ENCODE data around the gene REEP5. TPM values are rescaled to one million over a fixed set of nuclear protein-coding genes. Genes with fewer than 3 reads are reported as not detected.

Gene REEP5
- total and polyA plus RNA-seq, 2 of the 13 experiments (the other 11 are each of a cell fraction or from before 2014, with no cell fraction given) = 49.4 to 239 TPM

GRCh38 chr5:112940670-112941069, 18.6 kb upstream of the REEP5 start:
- ChIA-PET CTCF (ENCODE audit: low intra/inter-chr PET ratio, low total read pairs) (no interaction called here), POLR2A (interaction anchor here (0.6 kb wide), 1 partner anchor 36 kb away, joined by 3 read pairs; the partner anchor contains the start of gene DCP2)
- no peak overlapping the region for H3K9ac ChIP-seq (ENCODE audit: insufficient read depth, low read depth, low read length)
- H3K4me1 ChIP-seq (ENCODE audit: insufficient read depth, low read length) = no peaks in the 10 kb centered on the region
- H2AFZ ChIP-seq (ENCODE audit: low read length) = no peak overlapping the region
- H4K20me1 ChIP-seq (ENCODE audit: insufficient read depth, low read length) = no peaks in the 10 kb centered on the region
- DNase-seq (ENCODE audit: low spot score) (no peak), ATAC-seq (no peak), FAIRE-seq (no peak)
- WGBS (ENCODE audit: low lambda C conversion rate) = 48% methylated on average over 2 of the region's 2 CpGs
- TF ChIP-seq MAFK (conservative IDR thresholded peaks at IDR 0.05 in 1 of 2, IDR thresholded peaks at IDR 0.05 in 1 of 2; ENCODE audit: low read length in 2 of 2) (peak; percentile 61 to 86), MAFF (IDR thresholded peaks at IDR 0.05; ENCODE audit: low read depth, low read length) (peak; percentile 78), KLF16 (CRISPR knock-in tag; IDR thresholded peaks at IDR 0.05) (no peak)
- no TSS peak for BruUV-seq (replicated peaks)
- H3K27me3 ChIP-seq (ENCODE audit: control insufficient read depth in 1 of 2, insufficient read depth in 2 of 2, low read length in 2 of 2) = no peaks in the 10 kb centered on the region
- no peak overlapping the region for H3K4me3 ChIP-seq (replicated peaks in 1 of 3; ENCODE audit: insufficient read depth in 1 of 3, low read depth in 2 of 3, low read length in 3 of 3)
- H3K36me3 ChIP-seq (replicated peaks in 1 of 2; ENCODE audit: control insufficient read depth in 1 of 2, insufficient read depth in 2 of 2, low read length in 2 of 2) = no peaks in the 10 kb centered on the region
- no peak overlapping the region for H3K4me2 ChIP-seq (ENCODE audit: low read depth, low read length)
- H3K79me2 ChIP-seq (ENCODE audit: insufficient read depth, low read length) = no peaks in the 10 kb centered on the region
- intact Hi-C loops (cut with micrococcal nuclease; ENCODE audit: unreplicated experiment) (no loop called here), in situ Hi-C loops (cut with HindIII; ENCODE audit: extremely low pct_ligation_motif_present, low pct_unique_long_range_greater_than_20kb) (no loop called here)
- no peaks in the 10 kb centered on the region for H3K9me3 ChIP-seq (ENCODE audit: low read length)
- no peak overlapping the region for H3K27ac ChIP-seq (ENCODE audit: extremely low read length, insufficient read depth, low read length)

- 45% methylated on average over 8 of the region's 8 CpGs for WGBS (ENCODE audit: low lambda C conversion rate)
- H3K4me2 ChIP-seq (ENCODE audit: low read depth, low read length) = 0 out of 2 replicates have a peak overlapping the region, but pooled peaks have one; percentile 39
- TF ChIP-seq PLRG1 (conservative IDR thresholded peaks at IDR 0.05) = no peak
- TF ChIP-seq ZNF34 (CRISPR knock-in tag; IDR thresholded peaks at IDR 0.05; ENCODE audit: borderline replicate concordance) = no peak
- no peak for TF ChIP-seq SALL1 (CRISPR knock-in tag; IDR thresholded peaks at IDR 0.05)
- no peak for TF ChIP-seq SMARCC2 (IDR thresholded peaks at IDR 0.05)
- TF ChIP-seq IRX3 (CRISPR knock-in tag; IDR thresholded peaks at IDR 0.05; ENCODE audit: borderline replicate concordance, low read depth) = no peak
- TF ChIP-seq CBX2 (IDR thresholded peaks at IDR 0.05; ENCODE audit: low read depth, low read length) = no peak
- no peak for TF ChIP-seq CBX2 (CRISPR knock-in tag; IDR thresholded peaks at IDR 0.05; ENCODE audit: low read depth)
- TF ChIP-seq POLR2AphosphoS2 (IDR thresholded peaks at IDR 0.05; ENCODE audit: low read depth, low read length) = no peak
- H3K27me3 ChIP-seq (ENCODE audit: control insufficient read depth in 1 of 2, insufficient read depth in 2 of 2, low read length in 2 of 2) = no peaks in the 10 kb centered on the region
- no peak overlapping the region for H2AFZ ChIP-seq (ENCODE audit: low read length)
- FAIRE-seq (no peak), ATAC-seq (no peak), DNase-seq (ENCODE audit: low spot score) (no peak)
- no peak overlapping the region for H3K9ac ChIP-seq (ENCODE audit: insufficient read depth, low read depth, low read length)
- H3K79me2 ChIP-seq (ENCODE audit: insufficient read depth, low read length) = no peaks in the 10 kb centered on the region
- H3K9me3 ChIP-seq (ENCODE audit: low read length) = no peaks in the 10 kb centered on the region
- ChIA-PET CTCF (ENCODE audit: low intra/inter-chr PET ratio, low total read pairs) (no interaction called here), POLR2A (no interaction called here)
- intact Hi-C loops (cut with micrococcal nuclease; ENCODE audit: unreplicated experiment) (no loop called here), in situ Hi-C loops (cut with HindIII; ENCODE audit: extremely low pct_ligation_motif_present, low pct_unique_long_range_greater_than_20kb) (no loop called here)
- BruUV-seq (replicated peaks) = no TSS peak
- no peaks in the 10 kb centered on the region for H3K36me3 ChIP-seq (replicated peaks in 1 of 2; ENCODE audit: control insufficient read depth in 1 of 2, insufficient read depth in 2 of 2, low read length in 2 of 2)
- H3K4me1 ChIP-seq (ENCODE audit: insufficient read depth, low read length) = no peaks in the 10 kb centered on the region
- no peak overlapping the region for H3K4me3 ChIP-seq (replicated peaks in 1 of 3; ENCODE audit: insufficient read depth in 1 of 3, low read depth in 2 of 3, low read length in 3 of 3)
- H4K20me1 ChIP-seq (ENCODE audit: insufficient read depth, low read length) = no peaks in the 10 kb centered on the region
- no peak overlapping the region for H3K27ac ChIP-seq (ENCODE audit: extremely low read length, insufficient read depth, low read length)
These were observed 16.3 kb upstream of the REEP5 start for GRCh38 chr5:112938286-112938685.
